K562 (cell line): ENCODE data around the gene ZBTB22. TPM values are rescaled to one million over a fixed set of nuclear protein-coding genes. Genes with fewer than 3 reads are reported as not detected.

Source experiments
- HCFC1 ChIP-seq: IDR thresholded peaks from 2 replicates; pipeline ENCODE4 v1.6.1; 2012; ENCODE audit warnings: low read depth, low read length, improper control_type of control experiment
- HMGN3 ChIP-seq: IDR thresholded peaks from 2 replicates; pipeline ENCODE4 v1.6.1; 2011; ENCODE audit warnings: borderline replicate concordance, low read depth, mild to moderate bottlenecking, mixed read lengths, low read length; ENCODE audit not compliant: insufficient read length; ENCODE audit errors: extremely low read depth
- MAFF ChIP-seq: IDR thresholded peaks from 2 replicates; pipeline ENCODE4 v1.6.1; 2012; ENCODE audit warnings: low read length, improper control_type of control experiment
- NR3C1 ChIP-seq: sonication (generic); formaldehyde crosslinking; IDR thresholded peaks from 2 replicates; pipeline ENCODE4 v1.8.1; 2022; ENCODE audit warnings: missing genetic modification reagents
- PHF20 ChIP-seq: fragments of 450-650 bp; IDR thresholded peaks from 2 replicates; pipeline ENCODE4 v1.6.1; 2018; ENCODE audit not compliant: partially characterized antibody
- RUNX1 ChIP-seq: sonication (generic); IDR thresholded peaks from 2 replicates; pipeline ENCODE4 v1.6.1; 2016; ENCODE audit warnings: antibody characterized with exemption, low read depth
- SRSF3 ChIP-seq: fragments of 200-400 bp; formaldehyde crosslinking; IDR thresholded peaks from 2 replicates; pipeline ENCODE4 v1.6.1; 2016; ENCODE audit warnings: mild to moderate bottlenecking, low read length, moderate library complexity; ENCODE audit not compliant: insufficient read depth
- TBL1XR1 ChIP-seq, 2 experiments: IDR thresholded peaks; 2 replicates each; pipeline ENCODE4 v1.6.1; 2012; ENCODE audit warnings: improper control_type of control experiment in 2 of 2, low read length in 2 of 2, mild to moderate bottlenecking in 1 of 2
- TCF7L2 ChIP-seq: fragments of 150-350 bp; IDR thresholded peaks from 2 replicates; pipeline ENCODE4 v1.6.1; 2016; ENCODE audit warnings: low read depth, mild to moderate bottlenecking, low read length, moderate library complexity
- TEAD1 ChIP-seq, 2 experiments: fragments of 450-650 bp in 1 of 2; sonication (generic) in 1 of 2; formaldehyde crosslinking; IDR thresholded peaks; 2 replicates each; pipeline versions ENCODE4 v1.4.0 to v1.8.0; 2020 to 2022; ENCODE audit warnings: mild to moderate bottlenecking in 2 of 2, missing genetic modification reagents in 1 of 2
- ZBTB26 ChIP-seq: fragments of 450-650 bp; formaldehyde crosslinking; IDR thresholded peaks from 2 replicates; pipeline ENCODE4 v1.4.0; 2022; ENCODE audit warnings: missing genetic modification characterization
- ZFP36 ChIP-seq: fragments of 150-350 bp; IDR thresholded peaks from 2 replicates; pipeline ENCODE4 v1.6.1; 2018; ENCODE audit warnings: low read length, low read depth; ENCODE audit not compliant: partially characterized antibody
- ZNF165 ChIP-seq: fragments of 250-450 bp; sonication (Bioruptor Pico); IDR thresholded peaks from 2 replicates; pipeline ENCODE4 v1.4.0; 2020; ENCODE audit warnings: borderline replicate concordance
- ZNF586 ChIP-seq: fragments of 450-650 bp; formaldehyde crosslinking; conservative IDR thresholded peaks from 2 replicates; pipeline ENCODE4 v1.4.0; 2020; ENCODE audit warnings: mild to moderate bottlenecking, moderate library complexity
- polyA plus RNA-seq, 8 experiments: library from polyadenylated mRNA; depleted of rRNA in 4 of 8; stranded (reverse) in 5 of 8; unstranded in 3 of 8; fragments of >200 nt; fragmentation: Nextera tagmentation in 2 of 8; fragmentation: Illumina TruSeq in 1 of 8; extraction: Ambion mirVana in 2 of 8; extraction: Trizol in 1 of 8; gene quantifications; 2 replicates each; pipeline versions ENCODE4 v1.2.1 to v1.2.3, GENCODE V29; 2011 to 2014; ENCODE audit warnings: inconsistent platforms in 1 of 8, missing spikeins in 1 of 8
- total RNA-seq, 7 experiments: library from RNA; depleted of rRNA in 6 of 7; stranded (reverse); fragments of >200 nt in 6 of 7; fragmentation: Illumina TruSeq in 2 of 7; extraction: Trizol in 2 of 7; gene quantifications; 2 replicates each; pipeline versions ENCODE4 v1.2.1 to v1.2.3, GENCODE V29; 2011 to 2021; ENCODE audit warnings: low replicate concordance in 1 of 7
- TF ChIP-seq, protein P1 (sequence below), 3 experiments: fragments of 200-800 bp in 1 of 3; sonication (Bioruptor generic) in 1 of 3; sonication (generic) in 1 of 3; formaldehyde crosslinking in 1 of 3; IDR thresholded peaks; 2 replicates each; pipeline versions ENCODE4 v1.6.1 to v1.8.0; 2016 to 2022; ENCODE audit warnings: mild to moderate bottlenecking in 2 of 3, missing compliant biosample characterization in 2 of 3, missing genetic modification characterization in 2 of 3, missing genetic modification reagents in 1 of 3
- TF ChIP-seq, protein P2 (sequence below): fragments of 150-350 bp; conservative IDR thresholded peaks from 2 replicates; pipeline ENCODE4 v1.6.1; 2014; ENCODE audit warnings: low read length
- TF ChIP-seq, protein P3 (sequence below): sonication (generic); IDR thresholded peaks from 2 replicates; pipeline ENCODE4 v1.6.1; 2016
- TF ChIP-seq, protein P4 (sequence below): sonication (generic); formaldehyde crosslinking; IDR thresholded peaks from 2 replicates; pipeline ENCODE4 v1.8.1; 2023; ENCODE audit warnings: mild to moderate bottlenecking, missing genetic modification reagents

ZBTB22 gene
- total and polyA plus RNA-seq, 9 of the 15 experiments (the other 6 are each of a cell fraction or from before 2014, with no cell fraction given): 0.21 to 11.9 (median 7.1) TPM

GRCh38 chr6:33288921-33289783 lies 28.4 kb downstream of the ZBTB22 start, which contains the start of the genes PFDN6 and WDR46 (continued):
- TF ChIP-seq ZBTB26 (CRISPR knock-in tag): no peak
- no peak for TF ChIP-seq ZFP36
- TF ChIP-seq NR3C1 (CRISPR knock-in tag): no peak
- TF ChIP-seq PHF20: peak; percentile 88
- TF ChIP-seq, protein P1, sequence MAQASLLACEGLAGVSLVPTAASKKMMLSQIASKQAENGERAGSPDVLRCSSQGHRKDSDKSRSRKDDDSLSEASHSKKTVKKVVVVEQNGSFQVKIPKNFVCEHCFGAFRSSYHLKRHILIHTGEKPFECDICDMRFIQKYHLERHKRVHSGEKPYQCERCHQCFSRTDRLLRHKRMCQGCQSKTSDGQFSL (CRISPR knock-in tag; IDR thresholded peaks at IDR 0.05): no peak
- TF ChIP-seq, protein P1 (tag; IDR thresholded peaks at IDR 0.05): no peak; a peak in 1 of 4 replicates
- TF ChIP-seq, protein P2, sequence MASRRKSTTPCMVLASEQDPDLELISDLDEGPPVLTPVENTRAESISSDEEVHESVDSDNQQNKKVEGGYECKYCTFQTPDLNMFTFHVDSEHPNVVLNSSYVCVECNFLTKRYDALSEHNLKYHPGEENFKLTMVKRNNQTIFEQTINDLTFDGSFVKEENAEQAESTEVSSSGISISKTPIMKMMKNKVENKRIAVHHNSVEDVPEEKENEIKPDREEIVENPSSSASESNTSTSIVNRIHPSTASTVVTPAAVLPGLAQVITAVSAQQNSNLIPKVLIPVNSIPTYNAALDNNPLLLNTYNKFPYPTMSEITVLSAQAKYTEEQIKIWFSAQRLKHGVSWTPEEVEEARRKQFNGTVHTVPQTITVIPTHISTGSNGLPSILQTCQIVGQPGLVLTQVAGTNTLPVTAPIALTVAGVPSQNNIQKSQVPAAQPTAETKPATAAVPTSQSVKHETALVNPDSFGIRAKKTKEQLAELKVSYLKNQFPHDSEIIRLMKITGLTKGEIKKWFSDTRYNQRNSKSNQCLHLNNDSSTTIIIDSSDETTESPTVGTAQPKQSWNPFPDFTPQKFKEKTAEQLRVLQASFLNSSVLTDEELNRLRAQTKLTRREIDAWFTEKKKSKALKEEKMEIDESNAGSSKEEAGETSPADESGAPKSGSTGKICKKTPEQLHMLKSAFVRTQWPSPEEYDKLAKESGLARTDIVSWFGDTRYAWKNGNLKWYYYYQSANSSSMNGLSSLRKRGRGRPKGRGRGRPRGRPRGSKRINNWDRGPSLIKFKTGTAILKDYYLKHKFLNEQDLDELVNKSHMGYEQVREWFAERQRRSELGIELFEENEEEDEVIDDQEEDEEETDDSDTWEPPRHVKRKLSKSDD: no peak; the same call in 1 of the 2 replicates
- TF ChIP-seq HCFC1: peak; percentile 93
- peak; percentile 56 to 71; a peak in 3 of 4 replicates for TF ChIP-seq TEAD1 (CRISPR knock-in tag; IDR thresholded peaks at IDR 0.05)
- TF ChIP-seq, protein P3, sequence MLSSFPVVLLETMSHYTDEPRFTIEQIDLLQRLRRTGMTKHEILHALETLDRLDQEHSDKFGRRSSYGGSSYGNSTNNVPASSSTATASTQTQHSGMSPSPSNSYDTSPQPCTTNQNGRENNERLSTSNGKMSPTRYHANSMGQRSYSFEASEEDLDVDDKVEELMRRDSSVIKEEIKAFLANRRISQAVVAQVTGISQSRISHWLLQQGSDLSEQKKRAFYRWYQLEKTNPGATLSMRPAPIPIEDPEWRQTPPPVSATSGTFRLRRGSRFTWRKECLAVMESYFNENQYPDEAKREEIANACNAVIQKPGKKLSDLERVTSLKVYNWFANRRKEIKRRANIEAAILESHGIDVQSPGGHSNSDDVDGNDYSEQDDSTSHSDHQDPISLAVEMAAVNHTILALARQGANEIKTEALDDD: 0 out of 2 replicates have a peak, but pooled peaks have one; percentile 14
- no peak for TF ChIP-seq TCF7L2
- no peak for TF ChIP-seq ZNF586
- no peak for TF ChIP-seq RUNX1
- TF ChIP-seq, protein P4, sequence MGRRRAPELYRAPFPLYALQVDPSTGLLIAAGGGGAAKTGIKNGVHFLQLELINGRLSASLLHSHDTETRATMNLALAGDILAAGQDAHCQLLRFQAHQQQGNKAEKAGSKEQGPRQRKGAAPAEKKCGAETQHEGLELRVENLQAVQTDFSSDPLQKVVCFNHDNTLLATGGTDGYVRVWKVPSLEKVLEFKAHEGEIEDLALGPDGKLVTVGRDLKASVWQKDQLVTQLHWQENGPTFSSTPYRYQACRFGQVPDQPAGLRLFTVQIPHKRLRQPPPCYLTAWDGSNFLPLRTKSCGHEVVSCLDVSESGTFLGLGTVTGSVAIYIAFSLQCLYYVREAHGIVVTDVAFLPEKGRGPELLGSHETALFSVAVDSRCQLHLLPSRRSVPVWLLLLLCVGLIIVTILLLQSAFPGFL: 0 out of 2 replicates have a peak, but pooled peaks have one; percentile 80
- no peak for TF ChIP-seq HMGN3
- no peak for TF ChIP-seq ZNF165 (CRISPR knock-in tag)
- TF ChIP-seq MAFF: no peak
- no peak for TF ChIP-seq TBL1XR1 (IDR thresholded peaks at IDR 0.05; ENCODE audit: low read length in 2 of 2)
- no peak for TF ChIP-seq SRSF3
